ENCODE results near the gene PPIF. TPM values are rescaled to one million over a fixed set of nuclear protein-coding genes. Genes with fewer than 3 reads are reported as not detected.
A peak's percentile ranks its signal among the peaks of the same experiment; 100 is the strongest.

Gene PPIF
- total RNA-seq, 1 experiment from 2014 or later: 133 TPM

DNA sequence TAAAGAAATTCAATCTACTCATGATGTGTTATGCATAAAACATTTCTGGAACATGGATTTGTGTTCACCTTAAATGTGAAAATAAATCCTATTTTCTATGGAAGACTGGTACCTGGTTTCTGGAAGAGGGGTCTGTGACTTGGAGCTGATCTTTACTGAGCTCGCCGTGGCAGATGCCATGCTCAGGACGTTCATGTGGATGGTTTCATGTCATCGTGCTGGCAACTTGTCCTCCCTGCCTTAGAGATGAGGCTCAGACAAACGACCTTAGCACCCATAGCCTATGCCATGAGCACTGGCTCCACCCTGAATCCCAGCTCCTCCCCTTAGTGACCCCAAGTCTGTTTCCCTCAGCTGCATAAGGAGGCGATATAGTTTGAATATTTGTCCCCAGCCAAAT is 7.3 kb downstream of the PPIF start:
- Histone ChIP-seq H3K9me3 (no peaks in the 10 kb centered on the region), H3K27me3 (replicated peaks; ENCODE audit: control insufficient read depth, insufficient read depth, low read length) (no peaks in the 10 kb centered on the region), H3K4me1 (peaks cover 21% of the 10 kb centered on the region), H3K36me3 (ENCODE audit: control insufficient read depth, insufficient read depth, low read length) (peaks cover 19% of the 10 kb centered on the region), H3K4me3 (ENCODE audit: low read depth, low read length) (no peak overlapping the region)
- intact Hi-C loops (cut with micrococcal nuclease; ENCODE audit: unreplicated experiment): no loop called here
- Mint-ChIP-seq H3K9me3 (ENCODE audit: unreplicated experiment) (no peaks in the 10 kb centered on the region), H3K4me3 (ENCODE audit: unreplicated experiment) (no peak overlapping the region), H3K4me1 (ENCODE audit: low read depth, unreplicated experiment) (peaks cover 8% of the 10 kb centered on the region), H3K36me3 (ENCODE audit: insufficient read depth, unreplicated experiment) (peaks cover 74% of the 10 kb centered on the region), H3K27me3 (ENCODE audit: insufficient read depth, unreplicated experiment) (no peaks in the 10 kb centered on the region), H3K27ac (ENCODE audit: unreplicated experiment) (peak overlapping the region; percentile 2)
- TF ChIP-seq, protein P1, sequence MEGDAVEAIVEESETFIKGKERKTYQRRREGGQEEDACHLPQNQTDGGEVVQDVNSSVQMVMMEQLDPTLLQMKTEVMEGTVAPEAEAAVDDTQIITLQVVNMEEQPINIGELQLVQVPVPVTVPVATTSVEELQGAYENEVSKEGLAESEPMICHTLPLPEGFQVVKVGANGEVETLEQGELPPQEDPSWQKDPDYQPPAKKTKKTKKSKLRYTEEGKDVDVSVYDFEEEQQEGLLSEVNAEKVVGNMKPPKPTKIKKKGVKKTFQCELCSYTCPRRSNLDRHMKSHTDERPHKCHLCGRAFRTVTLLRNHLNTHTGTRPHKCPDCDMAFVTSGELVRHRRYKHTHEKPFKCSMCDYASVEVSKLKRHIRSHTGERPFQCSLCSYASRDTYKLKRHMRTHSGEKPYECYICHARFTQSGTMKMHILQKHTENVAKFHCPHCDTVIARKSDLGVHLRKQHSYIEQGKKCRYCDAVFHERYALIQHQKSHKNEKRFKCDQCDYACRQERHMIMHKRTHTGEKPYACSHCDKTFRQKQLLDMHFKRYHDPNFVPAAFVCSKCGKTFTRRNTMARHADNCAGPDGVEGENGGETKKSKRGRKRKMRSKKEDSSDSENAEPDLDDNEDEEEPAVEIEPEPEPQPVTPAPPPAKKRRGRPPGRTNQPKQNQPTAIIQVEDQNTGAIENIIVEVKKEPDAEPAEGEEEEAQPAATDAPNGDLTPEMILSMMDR (IDR thresholded peaks at IDR 0.05; ENCODE audit: insufficient read depth in 1 of 2, low read depth in 1 of 2, low read length in 1 of 2, severe bottlenecking in 1 of 2, unreplicated experiment in 1 of 2): no peak
- ChIA-PET POLR2A (no interaction called here), CTCF (no interaction called here)
- no TSS peak for BruUV-seq (replicated peaks)
- DNase-seq: no peak

DNA sequence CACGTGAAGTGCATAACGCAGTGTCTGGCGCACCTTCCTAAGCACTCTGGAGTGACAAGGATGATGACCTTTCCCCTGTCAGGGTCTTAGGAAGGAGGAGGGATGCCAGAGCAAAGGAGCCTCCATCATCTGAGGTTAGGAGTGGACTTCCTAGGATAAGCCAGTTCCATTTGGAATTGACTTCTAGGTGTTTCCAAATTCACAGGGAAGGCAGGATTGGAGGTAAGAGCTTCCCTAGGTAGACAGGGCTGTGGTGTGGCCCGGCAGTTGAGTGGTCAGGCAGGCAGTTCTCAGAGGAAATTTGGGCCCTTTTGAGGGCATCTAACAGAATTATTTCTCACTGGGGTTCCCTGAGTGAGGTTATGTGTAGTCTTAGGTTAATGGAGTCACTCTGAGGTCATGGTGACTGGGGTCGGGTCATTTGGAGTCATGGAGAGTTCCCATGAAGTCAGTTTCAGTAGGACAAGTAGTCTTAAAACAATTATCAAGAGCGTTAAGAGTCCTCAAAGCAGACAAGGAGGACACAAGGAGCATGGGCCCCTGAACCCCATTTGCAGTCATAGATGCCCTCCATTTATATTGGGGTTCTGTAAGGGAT is 8.2 kb downstream of the PPIF start:
- TF ChIP-seq, protein P1 (IDR thresholded peaks at IDR 0.05; ENCODE audit: insufficient read depth in 1 of 2, low read depth in 1 of 2, low read length in 1 of 2, severe bottlenecking in 1 of 2, unreplicated experiment in 1 of 2): no peak
- H3K9me3 Mint-ChIP-seq (ENCODE audit: unreplicated experiment): no peaks in the 10 kb centered on the region
- intact Hi-C loops (cut with micrococcal nuclease; ENCODE audit: unreplicated experiment): no loop called here
- peaks cover 8% of the 10 kb centered on the region for H3K4me1 Mint-ChIP-seq (ENCODE audit: low read depth, unreplicated experiment)
- Histone ChIP-seq H3K4me3 (ENCODE audit: low read depth, low read length) (no peak overlapping the region), H3K27me3 (replicated peaks; ENCODE audit: control insufficient read depth, insufficient read depth, low read length) (no peaks in the 10 kb centered on the region), H3K36me3 (ENCODE audit: control insufficient read depth, insufficient read depth, low read length) (peaks cover 13% of the 10 kb centered on the region), H3K9me3 (no peaks in the 10 kb centered on the region), H3K4me1 (peaks cover 22% of the 10 kb centered on the region)
- BruUV-seq (replicated peaks): no TSS peak
- H3K36me3 Mint-ChIP-seq (ENCODE audit: insufficient read depth, unreplicated experiment): peaks cover 65% of the 10 kb centered on the region
- H3K4me3 Mint-ChIP-seq (ENCODE audit: unreplicated experiment): no peak overlapping the region
- POLR2A ChIA-PET: interaction anchor here (0.6 kb wide), 1 partner anchor 132 kb away, joined by 3 read pairs; no protein-coding TSS in a partner anchor
- DNase-seq: no peak
- CTCF ChIA-PET: no interaction called here
- no peaks in the 10 kb centered on the region for H3K27me3 Mint-ChIP-seq (ENCODE audit: insufficient read depth, unreplicated experiment)
- H3K27ac Mint-ChIP-seq (ENCODE audit: unreplicated experiment): peak overlapping the region; percentile 2

DNA sequence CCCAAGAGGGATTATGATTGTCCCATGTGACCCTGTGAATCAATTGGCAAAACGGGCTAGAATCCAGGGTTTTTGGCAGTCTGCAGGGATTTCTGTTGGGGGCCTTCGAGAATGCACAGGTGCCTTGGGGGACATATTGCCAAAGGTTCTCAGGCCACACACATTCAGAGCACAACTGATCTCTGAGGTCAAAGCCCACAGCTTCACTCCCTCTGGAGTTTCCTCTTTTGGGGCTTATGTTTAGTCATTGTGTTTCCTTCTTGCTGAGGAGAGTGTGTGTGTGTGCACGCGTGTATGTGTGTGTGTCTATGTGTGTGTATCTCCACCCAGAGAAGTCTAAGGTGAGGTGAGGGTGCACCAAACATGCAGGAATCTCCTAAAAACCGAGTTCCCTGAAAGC is 8.8 kb downstream of the PPIF start:
- no TSS peak for BruUV-seq (replicated peaks)
- H3K9me3 ChIP-seq: no peaks in the 10 kb centered on the region
- TF ChIP-seq, protein P1 (IDR thresholded peaks at IDR 0.05; ENCODE audit: insufficient read depth in 1 of 2, low read depth in 1 of 2, low read length in 1 of 2, severe bottlenecking in 1 of 2, unreplicated experiment in 1 of 2): no peak
- H3K27me3 ChIP-seq (replicated peaks; ENCODE audit: control insufficient read depth, insufficient read depth, low read length): no peaks in the 10 kb centered on the region
- ChIA-PET POLR2A (no interaction called here), CTCF (no interaction called here)
- peaks cover 8% of the 10 kb centered on the region for H3K4me1 Mint-ChIP-seq (ENCODE audit: low read depth, unreplicated experiment)
- no peak overlapping the region for H3K27ac Mint-ChIP-seq (ENCODE audit: unreplicated experiment)
- no peak overlapping the region for H3K4me3 ChIP-seq (ENCODE audit: low read depth, low read length)
- no peaks in the 10 kb centered on the region for H3K27me3 Mint-ChIP-seq (ENCODE audit: insufficient read depth, unreplicated experiment)
- intact Hi-C loops (cut with micrococcal nuclease; ENCODE audit: unreplicated experiment): no loop called here
- H3K36me3 ChIP-seq (ENCODE audit: control insufficient read depth, insufficient read depth, low read length): peaks cover 10% of the 10 kb centered on the region
- H3K4me1 ChIP-seq: peaks cover 22% of the 10 kb centered on the region
- peaks cover 60% of the 10 kb centered on the region for H3K36me3 Mint-ChIP-seq (ENCODE audit: insufficient read depth, unreplicated experiment)
- no peak for DNase-seq
- H3K4me3 Mint-ChIP-seq (ENCODE audit: unreplicated experiment): no peak overlapping the region
- no peaks in the 10 kb centered on the region for H3K9me3 Mint-ChIP-seq (ENCODE audit: unreplicated experiment)
